Vagina (tissue), 2 donors: ENCODE measurements around the gene OR1E2.

Experiments used
- CTCF ChIP-seq, 3 experiments: fragments of 450-650 bp in 2 of 3; fragments of 200-600 bp in 1 of 3; sonication (generic) in 1 of 3; IDR thresholded peaks; one replicate each; pipeline ENCODE4 v1.5.1; 2017 to 2019; ENCODE audit warnings: antibody characterized with exemption in 3 of 3, mild to moderate bottlenecking in 2 of 3, moderate library complexity in 2 of 3
- POLR2A ChIP-seq, 2 donors: fragments of 450-650 bp; IDR thresholded peaks; one replicate each; pipeline ENCODE4 v1.6.1; 2017; ENCODE audit warnings: antibody characterized with exemption in 2 of 2, mild to moderate bottlenecking in 2 of 2, moderate library complexity in 2 of 2
- POLR2AphosphoS5 ChIP-seq, 2 donors: sonication (generic); formaldehyde crosslinking; IDR thresholded peaks; one replicate each; pipeline ENCODE4 v1.9.0; 2017; ENCODE audit warnings: antibody characterized with exemption in 2 of 2, mild to moderate bottlenecking in 2 of 2, low read depth in 1 of 2; ENCODE audit not compliant: insufficient read depth in 1 of 2

- no peak for TF ChIP-seq CTCF (IDR thresholded peaks at IDR 0.05)
- TF ChIP-seq POLR2A (IDR thresholded peaks at IDR 0.05) = no peak
- TF ChIP-seq POLR2AphosphoS5 (IDR thresholded peaks at IDR 0.05; ENCODE audit: insufficient read depth in 1 of 2, low read depth in 1 of 2) = no peak
Measured at GRCh38 chr17:3472137-3472536, 38.5 kb upstream of the OR1E2 start.
